DMS 273 treated with DMSO at 0.1 percent for 48 hours (cell line): ENCODE measurements around the gene GUCD1.
"Not testable (repeated sequence)": the region's sequence is repeated elsewhere in the genome, so short reads cannot be mapped to it uniquely, and the experiment has no call there.

ENCODE experiments used
- DNase-seq: peaks from one replicate; lab custom pipeline; 2025; lab: John Stamatoyannopoulos, UW

The GUCD1 gene

DNA sequence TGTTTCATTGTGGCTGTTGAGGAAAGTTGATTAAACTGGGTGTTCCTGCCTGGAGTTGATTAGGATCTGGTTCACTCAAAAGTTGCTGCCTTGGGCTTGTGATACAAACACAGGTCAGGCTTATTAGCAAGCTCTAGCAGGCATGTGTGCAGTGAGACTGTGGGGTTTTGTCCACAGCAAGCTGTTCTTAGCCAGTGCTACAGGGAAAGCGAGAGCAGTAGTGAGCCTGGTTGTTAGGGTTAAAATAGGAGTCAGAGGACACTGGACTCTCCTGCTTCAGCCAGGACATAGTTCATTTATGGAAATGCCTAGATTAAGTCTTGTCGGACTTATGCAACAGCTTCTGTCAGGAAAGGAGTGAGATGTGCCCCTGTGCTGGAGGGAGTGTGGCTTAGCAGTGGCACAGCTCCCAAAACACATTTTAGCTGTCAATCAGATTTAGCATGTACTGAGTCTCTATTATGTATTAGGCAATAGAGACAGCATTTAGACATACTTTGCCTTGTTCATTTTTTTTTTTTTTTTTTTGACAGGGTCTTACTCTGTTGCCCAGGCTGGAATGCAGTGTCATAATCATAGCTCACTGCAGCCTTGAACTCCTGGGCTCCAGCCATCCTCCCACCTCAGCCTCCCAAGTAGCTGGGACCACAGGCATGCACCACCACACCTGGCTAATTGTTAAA is 9.6 kb upstream of the GUCD1 start:
- no peak for DNase-seq

DNA sequence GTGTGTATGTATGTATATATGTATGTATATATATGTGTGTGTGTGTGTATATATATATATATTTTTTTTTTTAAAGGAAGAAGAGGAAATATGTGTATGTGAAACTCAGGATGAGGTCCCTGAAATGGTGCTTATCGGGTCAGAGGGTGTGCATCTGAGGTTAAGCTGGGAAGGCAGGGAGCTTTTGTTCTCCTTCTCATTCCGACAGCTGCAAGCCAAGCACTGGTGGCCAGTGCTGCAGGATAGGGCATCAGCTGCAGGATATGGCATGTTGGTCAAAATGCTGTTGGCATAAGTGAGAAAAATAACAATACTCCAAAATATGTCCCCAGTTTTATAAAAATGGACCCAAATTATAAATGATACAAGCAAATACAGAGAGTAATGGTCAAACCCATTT is 8.3 kb upstream of the GUCD1 start:
- no peak for DNase-seq

DNA sequence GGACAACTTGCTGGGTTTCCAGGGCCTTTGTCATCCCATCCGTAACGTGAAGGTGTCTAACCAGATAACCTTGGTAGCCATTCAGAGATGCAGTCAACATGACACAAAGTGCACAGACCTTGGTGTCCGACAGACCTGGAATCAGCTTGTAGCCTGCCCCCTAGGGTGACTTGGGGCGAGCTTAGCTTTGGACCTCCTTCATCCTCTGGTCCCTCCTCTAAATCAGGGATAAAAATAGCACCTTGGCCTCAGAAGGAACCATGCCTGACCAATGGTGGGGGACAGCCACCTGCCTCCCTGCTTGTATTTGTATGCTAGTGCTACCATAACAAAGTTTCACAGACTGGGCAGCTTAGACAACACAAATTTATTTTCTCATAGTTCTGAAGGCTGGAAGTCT is 4.5 kb upstream of the GUCD1 start:
- no peak for DNase-seq

DNA sequence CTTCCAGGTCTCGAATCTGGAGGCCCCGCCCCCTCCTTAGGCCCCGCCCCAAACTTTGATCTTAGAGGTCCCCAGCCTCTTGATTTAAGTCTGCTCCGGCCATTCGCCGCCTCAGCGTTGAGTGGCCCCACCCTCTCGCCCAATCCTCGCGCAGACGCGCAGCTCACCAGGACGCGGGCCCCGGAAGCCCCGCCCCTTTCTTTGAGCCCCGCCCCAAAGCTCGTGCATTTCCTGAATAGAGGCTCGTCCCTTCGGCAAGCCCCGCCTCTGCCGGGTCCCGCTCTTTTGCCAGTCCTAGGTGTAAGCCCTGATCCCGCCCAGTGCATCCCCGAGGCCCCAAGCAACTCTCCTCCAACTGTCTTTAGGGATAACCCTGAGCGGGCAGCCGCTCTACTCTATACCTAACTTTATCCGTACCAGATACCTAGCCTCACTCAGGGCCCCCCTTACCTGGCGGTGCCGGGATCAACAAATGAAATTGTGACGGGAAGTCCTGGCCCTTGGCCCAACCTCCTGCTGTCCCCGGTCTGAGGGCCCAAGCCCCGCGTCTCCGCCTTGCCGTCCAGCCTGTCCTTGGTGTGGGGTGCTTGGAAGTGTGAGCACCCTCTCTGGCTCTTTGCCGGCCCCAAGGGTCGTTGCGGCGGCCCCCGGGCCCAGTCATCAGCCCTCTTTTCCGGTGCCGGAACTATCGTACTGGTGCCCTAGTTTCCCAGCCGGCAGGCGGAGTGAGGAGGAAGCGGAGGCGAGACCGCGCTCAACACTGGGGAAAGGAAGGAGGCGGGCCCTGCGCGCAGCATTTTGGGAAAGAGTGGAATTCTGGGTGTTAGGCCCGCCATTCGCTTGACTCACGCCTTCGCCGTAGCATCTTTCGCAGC is 464 bp upstream of the GUCD1 start, which contains the start of gene SNRPD3:
Gene SNRPD3, plus strand, starts transcription at position 835 of the 875 bp plus-strand sequence. CDS start 1,676 bp downstream, outside the sequence.
- peak; percentile 88 for DNase-seq

DNA sequence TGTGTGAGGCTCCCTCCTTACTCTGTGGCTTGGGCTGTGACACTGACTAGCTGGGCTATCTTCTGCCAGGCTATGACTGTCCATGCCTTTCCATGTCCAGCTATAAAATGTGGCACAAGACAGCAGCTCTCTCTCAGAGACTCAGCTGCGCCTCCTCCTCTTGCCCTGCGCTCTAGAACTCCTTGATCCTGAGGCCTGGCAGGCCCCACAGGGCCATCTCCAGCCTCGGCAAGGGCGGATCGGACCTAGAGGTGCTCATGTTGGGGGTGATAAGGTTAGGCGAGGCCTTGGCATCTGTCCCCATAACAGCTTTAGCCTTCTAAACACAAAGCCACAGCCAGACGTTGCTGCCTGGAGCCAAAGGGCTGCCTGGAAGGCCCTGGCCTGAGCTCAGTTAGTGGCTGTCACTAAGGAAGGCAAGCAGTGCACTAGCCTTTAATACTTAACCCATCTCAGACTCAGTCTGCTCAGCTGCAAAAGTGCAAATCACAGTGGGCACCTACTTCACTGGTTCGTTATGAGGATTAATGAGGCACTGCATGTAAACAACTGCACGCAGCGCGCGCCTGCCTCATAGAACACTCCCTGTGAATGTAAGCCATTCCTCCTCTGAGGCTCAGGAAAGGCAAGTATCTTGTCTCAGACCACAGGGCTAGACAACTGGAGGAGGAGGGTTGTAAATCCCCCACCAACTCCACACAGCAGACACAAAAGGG is 1.2 kb downstream of the GUCD1 start:
- DNase-seq = no peak

DNA sequence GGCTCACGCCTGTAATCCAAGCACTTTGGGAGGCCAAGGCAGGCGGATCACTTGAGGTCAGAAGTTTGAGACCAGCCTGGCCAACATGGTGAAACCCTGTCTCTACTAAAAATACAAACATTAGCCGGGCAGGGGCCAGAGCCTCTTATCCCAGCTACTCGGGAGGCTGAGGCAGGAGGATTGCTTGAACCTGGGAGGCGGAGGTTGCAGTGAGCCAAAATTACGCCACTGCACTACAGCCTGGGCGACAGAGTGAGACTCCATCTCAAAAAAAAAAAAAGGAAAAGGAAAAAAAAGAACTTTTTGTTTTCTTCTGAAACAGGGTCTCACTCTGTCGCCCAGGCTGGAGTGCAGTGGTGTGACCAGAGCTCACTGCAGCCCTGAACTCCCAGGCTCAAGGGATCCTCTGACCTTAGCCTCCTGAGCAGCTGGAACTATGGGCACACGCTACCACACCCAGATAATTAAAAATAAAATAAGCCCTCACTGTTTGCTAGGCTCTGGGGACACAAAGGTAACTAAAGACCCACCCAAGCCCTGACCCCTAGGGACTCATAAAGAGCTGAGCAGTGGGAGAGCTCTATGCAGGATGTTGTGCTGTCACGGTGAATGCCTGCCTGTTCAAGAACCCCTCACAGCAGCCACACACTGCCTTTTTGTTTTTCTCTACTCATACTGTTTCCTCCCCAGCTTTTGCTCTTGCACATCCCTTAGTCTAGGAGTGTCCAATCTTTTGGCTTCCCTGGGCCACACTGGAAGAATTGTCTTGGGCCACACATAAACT is 2.2 kb downstream of the GUCD1 start:
- DNase-seq = not testable (repeated sequence)

DNA sequence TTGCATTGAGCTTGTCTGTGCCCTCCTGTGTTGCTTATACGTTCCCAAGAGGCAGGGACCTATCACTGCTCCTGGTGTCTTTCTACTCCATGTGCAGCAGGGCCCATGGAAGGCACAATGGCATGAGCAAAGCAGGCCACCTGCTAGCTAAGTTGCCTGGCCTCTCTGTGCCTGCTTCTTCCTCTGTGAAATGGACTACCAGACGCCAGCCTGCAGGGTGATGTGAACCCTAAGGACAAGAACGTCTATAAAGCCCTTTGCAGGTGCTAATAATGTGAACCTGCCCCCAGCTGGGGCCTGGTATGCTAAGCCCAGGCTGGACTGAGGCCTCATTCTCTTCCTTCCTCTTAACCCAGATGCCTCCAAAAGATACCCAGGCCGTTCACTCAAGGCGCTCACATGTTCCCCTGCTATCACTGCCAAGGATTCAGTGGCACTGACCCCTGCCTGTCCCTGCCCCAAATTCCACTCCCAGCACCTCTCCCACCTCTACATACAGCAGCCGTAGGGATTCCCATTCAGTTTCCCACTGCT is 4.0 kb downstream of the GUCD1 start:
- no peak for DNase-seq

DNA sequence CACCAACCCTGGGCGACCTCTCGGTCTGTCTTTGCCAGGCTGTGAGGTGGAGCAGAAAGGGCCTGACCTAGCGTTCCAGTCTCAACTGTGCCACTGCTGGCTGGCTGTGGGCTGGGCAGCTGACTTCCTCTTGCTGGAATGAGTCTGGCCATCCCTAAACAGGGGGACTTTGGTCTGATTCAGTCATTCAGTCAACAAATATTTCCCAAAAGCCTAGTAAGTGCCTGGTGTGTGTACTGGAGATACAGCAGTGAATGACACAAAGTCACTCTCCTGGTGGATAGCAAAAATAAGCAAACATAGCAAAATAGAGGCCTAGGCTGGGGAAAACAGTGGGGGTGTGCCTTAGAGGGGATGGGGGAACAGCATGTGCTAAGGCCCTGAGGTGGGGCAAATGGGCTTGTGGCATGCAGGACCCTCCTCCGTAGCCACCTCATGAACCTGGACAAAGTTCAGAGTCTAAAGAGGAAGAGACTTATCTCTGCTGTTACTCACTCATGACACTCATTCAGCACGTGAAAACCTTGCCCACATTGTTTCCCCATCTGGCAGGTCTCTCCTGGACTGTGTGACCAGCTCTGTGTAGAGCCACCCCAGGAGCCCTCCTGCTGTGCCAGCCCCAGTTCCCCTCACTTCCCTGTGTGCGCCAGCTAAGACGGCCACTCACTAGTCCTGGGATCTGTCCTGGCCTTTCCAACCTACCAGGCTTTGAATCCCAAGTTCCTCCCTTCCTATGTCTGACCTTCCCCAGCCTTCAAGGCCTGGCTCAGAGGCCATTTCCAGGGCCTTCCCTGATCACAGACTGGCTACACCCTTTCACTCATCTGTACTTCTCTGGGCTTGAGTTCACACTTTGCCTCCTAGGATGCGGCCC is 4.7 kb downstream of the GUCD1 start:
- no peak for DNase-seq

DNA sequence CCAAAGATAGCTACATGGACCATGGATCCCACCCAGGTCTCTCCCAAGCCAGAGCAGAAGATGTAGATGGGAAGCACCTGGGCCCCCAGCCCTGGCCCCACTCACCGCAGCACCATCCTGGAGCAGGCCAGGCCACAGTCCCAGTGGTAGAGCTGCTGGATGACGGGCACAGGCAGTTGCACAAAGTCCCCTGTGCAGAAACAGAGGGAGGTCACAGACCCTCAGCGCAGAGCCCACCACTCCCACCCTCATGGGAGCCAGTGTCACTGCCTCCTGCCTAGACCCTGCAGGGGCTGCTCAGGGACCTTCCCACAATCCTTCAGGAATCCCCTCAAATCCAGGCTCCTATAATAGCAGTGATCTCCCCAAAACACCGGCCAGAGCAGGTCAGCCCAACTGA is 6.1 kb downstream of the GUCD1 start:
- DNase-seq = no peak

DNA sequence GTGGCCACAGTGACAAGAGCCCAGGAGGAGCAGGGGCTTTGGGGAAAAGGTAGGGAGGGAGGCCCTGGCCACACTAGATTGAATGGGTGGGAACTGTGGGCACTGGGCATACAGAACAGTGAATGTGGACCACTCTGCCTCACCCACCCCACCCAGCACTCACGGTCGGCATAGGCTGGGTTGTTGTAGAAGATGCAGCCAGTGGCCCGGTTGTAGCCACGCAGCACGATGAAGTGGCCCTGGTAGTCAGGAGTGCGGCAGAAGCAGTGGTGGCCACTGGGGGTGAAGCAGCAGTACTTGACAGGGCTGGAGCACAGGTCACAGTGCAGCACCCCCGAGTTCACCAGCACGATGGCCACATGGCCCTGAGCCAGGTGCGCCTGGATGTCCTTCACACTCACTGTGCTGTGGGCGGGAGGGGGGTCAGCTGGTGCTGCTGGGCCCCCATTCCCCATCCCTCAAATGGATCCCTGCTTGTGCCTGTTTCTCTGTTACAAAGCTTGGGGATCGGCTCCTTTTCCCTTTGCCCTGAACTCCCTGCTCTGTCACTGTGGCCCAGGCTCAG is 11.2 kb downstream of the GUCD1 start:
- no peak for DNase-seq

DNA sequence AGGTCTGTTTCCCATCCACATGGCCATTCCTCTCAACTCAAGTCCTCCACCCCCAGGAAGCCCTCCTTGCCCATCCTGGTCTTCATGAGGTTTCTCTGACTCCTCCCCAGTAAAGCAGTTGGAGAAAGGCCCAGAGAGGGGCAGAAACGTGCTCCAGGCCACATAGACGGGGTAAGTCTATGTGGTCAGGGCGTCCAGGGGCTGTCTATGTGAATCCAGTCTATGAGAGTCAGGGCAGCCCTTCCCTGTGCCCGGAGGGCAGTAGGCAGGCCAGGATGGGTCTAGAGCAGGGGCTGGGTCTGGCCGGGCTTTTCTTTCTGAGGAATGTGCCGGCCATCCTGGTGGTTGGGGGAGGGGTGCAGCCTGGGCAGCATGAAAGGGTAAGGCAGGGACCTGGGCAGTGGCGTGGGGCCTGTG is 11.7 kb downstream of the GUCD1 start:
- DNase-seq = no peak

DNA sequence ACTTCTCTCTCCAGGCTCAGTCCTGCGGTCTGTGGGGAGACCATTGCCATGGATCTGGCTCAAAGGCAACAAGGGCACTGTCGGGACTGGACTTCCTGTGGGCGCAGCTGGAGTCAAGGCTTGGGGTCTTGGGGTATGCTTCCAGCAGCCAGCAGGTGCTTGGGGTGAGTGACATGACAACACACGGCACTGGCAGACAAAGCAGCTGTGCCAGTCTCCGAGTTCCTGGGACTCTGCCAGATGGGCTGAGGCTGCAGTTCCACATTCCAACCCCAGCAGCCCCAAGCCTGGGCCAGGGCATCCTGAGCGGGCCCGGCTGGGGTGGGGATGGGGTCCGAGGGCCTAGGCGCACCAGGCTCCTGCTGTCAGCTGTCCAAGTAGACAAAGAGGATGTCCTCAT is 12.3 kb downstream of the GUCD1 start:
- DNase-seq = no peak

DNA sequence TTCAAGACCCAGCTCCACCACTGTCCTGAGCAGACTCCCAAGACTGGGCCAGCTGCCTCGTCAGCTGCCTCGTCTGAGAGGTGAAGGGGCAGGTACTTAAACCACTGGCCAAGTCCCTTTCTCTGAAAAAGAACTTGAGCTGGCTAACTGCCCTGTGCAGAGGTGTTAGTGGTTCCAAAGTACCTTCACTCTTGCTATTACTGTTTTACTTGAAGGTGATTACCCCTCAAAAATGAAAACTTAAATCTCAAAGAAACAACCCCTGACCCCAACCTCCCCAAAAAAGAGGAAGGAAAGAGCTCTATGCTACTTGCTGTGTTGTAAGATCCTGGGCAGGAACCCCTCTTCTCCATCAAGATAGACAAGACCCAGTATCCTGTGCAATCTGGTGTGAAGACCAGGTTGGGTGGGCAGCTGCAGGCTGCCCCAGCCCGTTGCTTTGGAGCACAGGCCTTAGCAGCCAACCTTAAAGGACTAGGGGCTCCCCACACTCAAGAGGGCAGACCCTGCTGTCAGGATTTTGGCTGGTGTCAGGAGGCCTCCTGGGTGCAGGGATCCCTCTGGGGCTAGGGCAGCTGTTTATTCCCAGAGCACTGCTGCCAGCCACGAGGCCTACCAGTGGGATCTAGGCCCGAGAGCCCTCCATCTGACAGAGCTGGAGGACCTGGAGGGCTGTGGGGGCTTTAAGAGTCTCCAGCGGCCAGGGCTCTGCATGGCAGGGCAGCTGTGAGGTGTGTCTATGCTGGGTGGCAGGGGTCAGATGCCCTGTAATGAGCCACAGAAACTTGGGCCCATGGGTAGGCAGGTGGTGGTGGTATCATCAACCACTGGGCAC is 13.0 kb downstream of the GUCD1 start:
- DNase-seq = no peak

DNA sequence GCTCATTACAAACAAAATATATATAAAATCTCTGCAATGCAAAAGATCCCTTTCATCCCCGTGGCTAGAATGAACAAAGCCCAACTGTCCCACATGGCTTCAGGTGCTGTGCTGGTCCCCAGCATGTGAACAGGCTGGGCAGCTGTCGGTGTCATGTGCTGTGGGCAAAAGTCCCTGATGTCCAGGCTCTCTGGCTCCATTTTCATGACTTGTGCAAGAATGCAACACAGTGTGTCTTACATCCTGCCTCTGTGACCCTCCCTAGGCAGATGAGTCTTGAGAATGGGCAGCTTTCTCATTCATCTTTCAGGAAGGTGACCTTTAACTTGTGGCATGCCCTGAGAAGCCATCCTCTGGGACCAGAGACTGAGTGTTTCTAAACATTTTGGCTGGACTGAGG is 14.5 kb downstream of the GUCD1 start:
- DNase-seq = no peak

DNA sequence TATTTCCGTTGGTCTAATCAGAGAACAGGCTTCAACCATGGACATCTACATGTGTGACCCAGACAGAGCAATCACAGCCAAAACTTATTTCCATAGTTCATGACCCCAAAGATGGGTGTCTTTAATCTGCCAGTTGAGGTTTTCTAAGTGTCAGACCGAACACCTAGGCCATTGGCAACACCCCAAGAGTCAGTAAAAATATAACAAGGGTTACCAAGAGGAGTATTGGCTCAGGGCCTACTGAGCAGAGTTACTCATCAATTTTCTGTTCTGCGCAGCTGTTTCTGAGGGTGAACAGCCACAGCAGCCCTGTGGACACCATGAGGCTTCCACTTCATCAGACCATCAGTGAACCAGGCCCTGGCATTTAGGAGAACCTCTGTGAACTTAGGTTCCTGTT is 18.8 kb downstream of the GUCD1 start:
- DNase-seq = no peak

DNA sequence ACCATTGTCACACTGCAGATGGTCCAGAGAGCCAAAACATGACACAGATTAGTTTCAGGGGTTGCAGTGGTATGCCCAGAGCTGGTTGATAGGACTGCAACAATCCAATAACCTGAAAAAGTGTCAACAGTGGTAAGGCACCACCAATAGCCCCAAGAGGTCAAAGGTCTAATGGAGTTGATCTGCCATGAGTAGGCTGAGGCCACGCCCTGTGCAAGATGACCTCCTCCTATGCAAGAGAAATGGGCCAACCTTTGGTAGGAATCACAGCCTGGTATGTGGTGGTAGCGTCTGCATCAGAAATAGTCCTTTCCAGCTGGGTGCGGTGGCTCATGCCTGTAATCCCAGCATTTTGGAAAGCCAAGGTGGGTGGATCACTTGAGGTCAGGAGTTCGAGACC is 19.6 kb downstream of the GUCD1 start:
- DNase-seq = no peak

DNA sequence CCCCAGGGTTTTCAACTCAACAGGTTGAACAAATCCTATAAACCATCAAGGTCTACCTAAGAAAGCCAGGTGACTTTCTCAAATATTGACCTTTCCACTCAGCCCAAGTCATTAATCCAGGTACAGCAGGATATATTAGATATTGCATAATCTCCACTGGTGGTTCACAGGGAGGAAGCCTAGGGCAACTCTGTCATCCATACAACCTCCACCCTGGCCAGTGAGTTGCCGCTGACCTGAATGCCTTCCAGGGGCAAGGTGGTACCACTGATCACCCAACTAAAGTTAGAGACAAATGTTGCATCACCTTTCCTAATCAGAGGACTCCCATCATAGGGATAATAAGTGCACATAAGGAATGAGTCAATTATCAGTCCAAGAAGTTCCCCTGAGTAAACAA is 22.9 kb downstream of the GUCD1 start:
- DNase-seq = no peak

DNA sequence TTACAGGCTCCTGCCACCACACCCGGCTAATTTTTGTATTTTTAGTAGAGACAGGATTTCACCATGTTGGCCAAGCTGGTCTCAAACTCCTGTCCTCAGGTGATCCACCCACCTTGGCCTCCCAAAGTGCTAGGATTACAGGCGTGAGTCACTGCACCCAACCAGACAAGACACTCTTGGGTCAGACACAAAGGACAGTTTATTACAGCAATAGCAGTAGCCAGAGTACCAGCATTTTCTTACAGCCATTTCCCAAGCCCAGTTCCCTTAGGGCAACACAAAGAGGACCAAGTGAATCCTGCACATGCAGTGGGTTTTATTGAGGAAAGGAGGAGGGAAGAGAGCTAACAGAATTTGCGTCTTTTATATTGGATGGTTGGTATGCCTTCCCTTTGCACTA is 24.0 kb downstream of the GUCD1 start:
- DNase-seq = not testable (repeated sequence)

DNA sequence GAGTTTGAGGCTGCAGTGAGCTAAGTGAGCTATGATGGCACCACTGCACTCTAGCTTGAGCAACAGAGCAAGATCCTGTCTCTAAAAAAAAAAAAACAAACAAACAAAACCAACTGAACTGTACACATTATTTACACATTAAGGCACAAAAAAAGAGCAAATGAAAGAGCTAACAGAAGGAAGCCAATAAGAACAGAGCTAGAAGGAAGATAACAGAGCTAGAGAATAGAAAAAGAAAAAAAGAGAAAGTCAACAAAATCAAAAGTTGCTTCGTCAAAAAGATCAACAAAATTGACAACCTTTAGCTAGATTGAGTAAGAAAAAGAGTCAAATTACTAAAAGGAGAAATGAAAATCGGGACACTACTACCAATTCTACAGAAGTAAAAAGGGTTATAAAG is 25.0 kb downstream of the GUCD1 start:
- DNase-seq = no peak
